GM23338 (cell line): ENCODE results near the gene SORT1. TPM values are rescaled to one million over a fixed set of nuclear protein-coding genes. Genes with fewer than 3 reads are reported as not detected.

Source experiments
- ATAC-seq: fragments of 200-7000 bp; cut with Tn5 transposase; 3 replicates; pipeline ENCODE4 v1.9.1; 2020
- DNase-seq: peaks from one replicate; pipeline ENCODE4 v3.0.0-alpha.2; 2015; ENCODE audit warnings: low spot score
- H2AFZ ChIP-seq: fragments of 200-600 bp; sonication (generic); 2 replicates; pipeline ENCODE4 v1.8.0; 2016; ENCODE audit warnings: antibody characterized with exemption, mild to moderate bottlenecking, moderate library complexity
- H3F3A ChIP-seq: fragments of 200-600 bp; sonication (generic); replicated peaks from 2 replicates; pipeline ENCODE4 v1.8.0; 2017; ENCODE audit warnings: antibody characterized with exemption, mixed run types, low read depth
- H3K27ac ChIP-seq: fragments of 200-600 bp; sonication (generic); 2 replicates; pipeline ENCODE4 v1.6.1; 2016; ENCODE audit warnings: low read depth
- H3K27me3 ChIP-seq: fragments of 200-600 bp; sonication (generic); 2 replicates; pipeline ENCODE4 v1.8.0; 2016; ENCODE audit warnings: mild to moderate bottlenecking, mixed run types, moderate library complexity; ENCODE audit not compliant: insufficient read depth
- H3K36me3 ChIP-seq: fragments of 200-600 bp; sonication (generic); 2 replicates; pipeline ENCODE4 v1.8.0; 2016; ENCODE audit warnings: mild to moderate bottlenecking; ENCODE audit not compliant: insufficient read depth
- H3K4me1 ChIP-seq: fragments of 200-600 bp; sonication (generic); 2 replicates; pipeline ENCODE4 v1.8.0; 2016; ENCODE audit warnings: mild to moderate bottlenecking, moderate library complexity; ENCODE audit not compliant: insufficient read depth
- H3K4me2 ChIP-seq: fragments of 200-600 bp; sonication (generic); 2 replicates; pipeline ENCODE4 v1.7.1; 2017; ENCODE audit warnings: mixed run types
- H3K4me3 ChIP-seq: fragments of 200-600 bp; sonication (generic); 2 replicates; pipeline ENCODE4 v1.6.1; 2016; ENCODE audit warnings: mixed run types
- H3K79me2 ChIP-seq: fragments of 200-600 bp; sonication (generic); replicated peaks from 2 replicates; pipeline ENCODE4 v1.8.0; 2017; ENCODE audit warnings: mild to moderate bottlenecking; ENCODE audit not compliant: insufficient read depth
- H3K9me2 ChIP-seq: fragments of 200-600 bp; sonication (generic); 2 replicates; pipeline ENCODE4 v1.8.0; 2017; ENCODE audit not compliant: insufficient read depth
- H4K20me1 ChIP-seq: fragments of 200-600 bp; sonication (generic); replicated peaks from 2 replicates; pipeline ENCODE4 v1.8.0; 2017; ENCODE audit warnings: mild to moderate bottlenecking; ENCODE audit not compliant: insufficient read depth
- H3K27ac Mint-ChIP-seq: 2 replicates; pipeline ENCODE4 v1.8.0; 2020; ENCODE audit warnings: inconsistent platforms, mild to moderate bottlenecking, moderate library complexity, mixed read lengths
- H3K27me3 Mint-ChIP-seq: 3 replicates; pipeline ENCODE4 v1.8.0; 2022; ENCODE audit warnings: low read depth, mild to moderate bottlenecking, moderate library complexity, mixed read lengths, inconsistent platforms; ENCODE audit not compliant: insufficient read depth, poor library complexity
- H3K36me3 Mint-ChIP-seq: 3 replicates; pipeline ENCODE4 v1.8.0; 2021; ENCODE audit warnings: low read depth, mild to moderate bottlenecking, inconsistent platforms, moderate library complexity, mixed read lengths
- H3K4me1 Mint-ChIP-seq: 3 replicates; pipeline ENCODE4 v1.8.0; 2020; ENCODE audit warnings: mild to moderate bottlenecking, inconsistent platforms, mixed read lengths
- H3K4me3 Mint-ChIP-seq: 3 replicates; pipeline ENCODE4 v1.8.0; 2021; ENCODE audit warnings: moderate library complexity, mild to moderate bottlenecking, inconsistent platforms, mixed read lengths
- H3K9me3 Mint-ChIP-seq: 3 replicates; pipeline ENCODE4 v1.8.0; 2020; ENCODE audit warnings: moderate library complexity, mild to moderate bottlenecking, inconsistent platforms, mixed read lengths
- CREB1 ChIP-seq: fragments of 250-450 bp; sonication (Bioruptor Pico); IDR thresholded peaks from 2 replicates; pipeline ENCODE4 v1.5.0; 2020; ENCODE audit warnings: low read depth, mild to moderate bottlenecking, moderate library complexity
- CTCF ChIP-seq, 2 experiments: fragments of 200-600 bp in 1 of 2; sonication (generic) in 1 of 2; conservative IDR thresholded peaks; 2 replicates each; pipeline versions ENCODE4 v1.5.1 to v1.6.1; 2016 to 2017; ENCODE audit warnings: antibody characterized with exemption in 2 of 2, low read depth in 2 of 2, mild to moderate bottlenecking in 2 of 2, moderate library complexity in 1 of 2
- ETS1 ChIP-seq: IDR thresholded peaks from 2 replicates; pipeline ENCODE4 v1.6.1; 2016; ENCODE audit warnings: antibody characterized with exemption
- EZH2 ChIP-seq: fragments of 200-600 bp; sonication (generic); IDR thresholded peaks from one replicate; pipeline ENCODE4 v1.8.0; 2017; ENCODE audit warnings: antibody characterized with exemption, mild to moderate bottlenecking, low read depth; ENCODE audit not compliant: unreplicated experiment
- EZH2phosphoT487 ChIP-seq: fragments of 200-600 bp; sonication (generic); IDR thresholded peaks from one replicate; pipeline ENCODE4 v1.8.1; 2018; ENCODE audit warnings: antibody characterized with exemption; ENCODE audit not compliant: unreplicated experiment
- JUNB ChIP-seq: IDR thresholded peaks from one replicate; pipeline ENCODE4 v1.6.1; 2016; ENCODE audit warnings: antibody characterized with exemption; ENCODE audit not compliant: unreplicated experiment
- NANOG ChIP-seq: IDR thresholded peaks from 2 replicates; pipeline ENCODE4 v1.6.1; 2016; ENCODE audit warnings: antibody characterized with exemption, borderline replicate concordance
- POLR2AphosphoS5 ChIP-seq: IDR thresholded peaks from 2 replicates; pipeline ENCODE4 v1.6.1; 2016; ENCODE audit warnings: antibody characterized with exemption, low read depth
- REST ChIP-seq: IDR thresholded peaks from one replicate; pipeline ENCODE4 v1.6.1; 2018; ENCODE audit warnings: antibody characterized with exemption; ENCODE audit not compliant: unreplicated experiment
- STAT1 ChIP-seq: IDR thresholded peaks from one replicate; pipeline ENCODE4 v1.6.1; 2016; ENCODE audit warnings: antibody characterized with exemption; ENCODE audit not compliant: unreplicated experiment
- ZNF114 ChIP-seq: fragments of 250-450 bp; sonication (Bioruptor Pico); IDR thresholded peaks from 2 replicates; pipeline ENCODE4 v1.5.0; 2020; ENCODE audit warnings: mild to moderate bottlenecking, moderate library complexity
- ZNF331 ChIP-seq: fragments of 250-450 bp; sonication (Bioruptor Pico); IDR thresholded peaks from 2 replicates; pipeline ENCODE4 v1.5.0; 2020; ENCODE audit warnings: low read depth, mild to moderate bottlenecking, moderate library complexity
- ZNF462 ChIP-seq: fragments of 250-450 bp; sonication (Bioruptor Pico); IDR thresholded peaks from 2 replicates; pipeline ENCODE4 v1.5.0; 2020; ENCODE audit warnings: mild to moderate bottlenecking, moderate library complexity
- polyA plus RNA-seq: library from polyadenylated mRNA; unstranded; fragments of >200 nt; fragmentation: Nextera tagmentation; extraction: Ambion mirVana; gene quantifications from 2 replicates; pipeline ENCODE4 v1.2.1, GENCODE V29; 2016
- total RNA-seq: library from RNA; depleted of rRNA; stranded (reverse); fragments of >200 nt; shearing (Covaris generic); gene quantifications from 2 replicates; pipeline ENCODE4 v1.2.3, GENCODE V29; 2014

The SORT1 gene
- total and polyA plus RNA-seq, 2 experiments from 2014 or later = 10.9 to 55.4 TPM

DNA sequence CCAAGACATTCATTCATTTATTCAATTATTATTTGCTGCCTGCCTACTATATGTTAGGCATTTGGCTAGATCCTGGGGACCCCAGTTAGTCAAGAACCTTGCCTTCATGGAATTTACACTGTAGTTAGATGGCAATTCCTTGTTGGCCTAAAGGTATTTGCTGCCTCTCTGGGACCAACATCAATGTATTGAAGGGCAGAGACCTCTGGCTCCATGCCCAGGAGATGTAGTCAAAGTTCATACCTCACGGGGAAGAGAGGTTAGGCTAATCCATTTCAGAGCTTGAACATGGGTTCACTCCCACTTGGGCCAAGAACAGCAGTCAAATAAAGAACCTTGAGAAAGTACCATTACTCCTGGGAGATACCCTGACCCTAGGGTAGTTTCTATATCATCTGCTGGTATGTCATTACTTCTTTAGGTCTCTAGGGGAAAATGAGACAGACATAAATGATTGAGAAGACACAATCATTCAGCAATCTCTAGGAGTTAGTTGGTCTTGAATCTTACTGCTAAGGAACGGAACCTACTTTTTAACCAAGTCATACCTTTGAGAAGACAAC is 32.0 kb downstream of the SORT1 start:
- no peak for ATAC-seq

More for the DNA sequence above, 32.0 kb downstream of the SORT1 start:
- H3K4me2 ChIP-seq = no peak overlapping the region
- no peaks in the 10 kb centered on the region for H3K36me3 ChIP-seq
- peaks cover 24% of the 10 kb centered on the region for H3K79me2 ChIP-seq
- Mint-ChIP-seq H3K27ac (no peak overlapping the region), H3K4me3 (no peak overlapping the region), H3K9me3 (no peaks in the 10 kb centered on the region; the same call in 2 of the 3 replicates), H3K27me3 (peaks cover 4% of the 10 kb centered on the region), H3K4me1 (peaks cover 24% of the 10 kb centered on the region), H3K36me3 (peaks cover 24% of the 10 kb centered on the region)
- H3K27me3 ChIP-seq = no peaks in the 10 kb centered on the region
- H3K9me2 ChIP-seq = no peaks in the 10 kb centered on the region
- H3K27ac ChIP-seq = no peak overlapping the region
- no peak for DNase-seq
- TF ChIP-seq CTCF (conservative IDR thresholded peaks at IDR 0.05; ENCODE audit: low read depth in 2 of 2) (no peak), ZNF462 (CRISPR knock-in tag) (no peak), EZH2 (no peak), ZNF331 (CRISPR knock-in tag) (no peak), STAT1 (no peak), ZNF114 (CRISPR knock-in tag) (no peak), NANOG (no peak), EZH2phosphoT487 (no peak), ETS1 (no peak), JUNB (no peak), POLR2AphosphoS5 (no peak), CREB1 (CRISPR knock-in tag) (no peak), REST (no peak)
- no peaks in the 10 kb centered on the region; the same call in 1 of the 2 replicates for H4K20me1 ChIP-seq
- H3K4me1 ChIP-seq = peaks cover 13% of the 10 kb centered on the region; the same call in 1 of the 2 replicates
- no peak overlapping the region for H3K4me3 ChIP-seq
- no peaks in the 10 kb centered on the region for H3F3A ChIP-seq
- no peak overlapping the region for H2AFZ ChIP-seq
